GM12865 (cell line): Measurements from ENCODE around the gene NDUFB8.
"Not testable (repeated sequence)": the region's sequence is repeated elsewhere in the genome, so short reads cannot be mapped to it uniquely, and the experiment has no call there.

ENCODE experiments used
- DNase-seq: peaks from one replicate; pipeline ENCODE4 v3.0.0; 2010; ENCODE audit warnings: low read depth
- H3K4me3 ChIP-seq: 2 replicates; pipeline ENCODE4 v1.5.1; 2011; ENCODE audit warnings: mild to moderate bottlenecking, low read depth, low read length, control low read depth
- TF ChIP-seq, protein P1 (sequence below): IDR thresholded peaks from 2 replicates; pipeline ENCODE4 v1.5.1; 2011; ENCODE audit warnings: low read length, control low read depth, low read depth, inconsistent platforms; ENCODE audit not compliant: insufficient read depth; ENCODE audit errors: missing control alignments

NDUFB8 gene

DNA sequence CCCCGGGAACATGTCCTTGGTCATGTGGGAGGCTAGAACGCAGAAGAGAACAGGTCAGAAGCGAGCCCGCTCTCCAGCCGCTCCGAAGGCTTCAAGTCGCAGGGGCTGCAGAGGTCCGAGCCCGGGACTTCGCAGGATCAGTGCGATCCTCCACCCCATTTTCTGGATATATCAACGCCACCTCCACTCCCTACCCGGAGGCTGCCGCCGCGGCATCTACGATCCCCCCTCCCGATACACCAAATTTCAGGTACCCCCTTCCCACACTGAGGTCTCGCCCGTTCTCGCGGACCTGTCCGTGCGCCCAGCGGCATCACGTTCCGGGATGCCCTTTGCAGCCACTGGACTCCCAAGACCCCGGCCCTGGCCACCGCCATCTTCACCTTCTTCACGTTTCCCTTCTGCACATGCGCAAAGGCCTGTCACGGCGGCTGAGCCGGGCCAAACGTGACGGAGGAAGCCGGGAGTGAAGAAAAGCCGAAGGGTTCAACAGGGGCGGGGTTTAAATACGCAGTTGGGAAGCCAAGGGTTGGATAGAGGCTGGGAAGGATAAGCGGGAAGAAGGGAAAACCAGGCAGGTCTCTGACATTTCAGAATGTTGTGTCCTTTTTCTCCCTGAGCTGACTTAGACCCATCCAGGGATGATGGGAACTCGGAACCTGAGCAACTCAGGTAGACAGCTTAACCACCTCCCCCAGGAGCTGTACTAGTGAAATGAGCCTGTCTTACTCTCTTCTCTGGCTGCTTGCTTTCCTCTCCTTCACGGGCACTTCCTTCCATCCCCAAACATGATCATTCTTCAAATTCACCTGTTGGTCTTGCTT lies at the start of gene NDUFB8:
Gene NDUFB8, minus strand, starts transcription at position 397 of the 824 bp plus-strand sequence. Its CDS starts 20 bp downstream, at position 377.
- peak; percentile 89 for DNase-seq
- TF ChIP-seq, protein P1, sequence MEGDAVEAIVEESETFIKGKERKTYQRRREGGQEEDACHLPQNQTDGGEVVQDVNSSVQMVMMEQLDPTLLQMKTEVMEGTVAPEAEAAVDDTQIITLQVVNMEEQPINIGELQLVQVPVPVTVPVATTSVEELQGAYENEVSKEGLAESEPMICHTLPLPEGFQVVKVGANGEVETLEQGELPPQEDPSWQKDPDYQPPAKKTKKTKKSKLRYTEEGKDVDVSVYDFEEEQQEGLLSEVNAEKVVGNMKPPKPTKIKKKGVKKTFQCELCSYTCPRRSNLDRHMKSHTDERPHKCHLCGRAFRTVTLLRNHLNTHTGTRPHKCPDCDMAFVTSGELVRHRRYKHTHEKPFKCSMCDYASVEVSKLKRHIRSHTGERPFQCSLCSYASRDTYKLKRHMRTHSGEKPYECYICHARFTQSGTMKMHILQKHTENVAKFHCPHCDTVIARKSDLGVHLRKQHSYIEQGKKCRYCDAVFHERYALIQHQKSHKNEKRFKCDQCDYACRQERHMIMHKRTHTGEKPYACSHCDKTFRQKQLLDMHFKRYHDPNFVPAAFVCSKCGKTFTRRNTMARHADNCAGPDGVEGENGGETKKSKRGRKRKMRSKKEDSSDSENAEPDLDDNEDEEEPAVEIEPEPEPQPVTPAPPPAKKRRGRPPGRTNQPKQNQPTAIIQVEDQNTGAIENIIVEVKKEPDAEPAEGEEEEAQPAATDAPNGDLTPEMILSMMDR = no peak
- peak within 1 kb of the TSS; percentile 66 for H3K4me3 ChIP-seq

DNA sequence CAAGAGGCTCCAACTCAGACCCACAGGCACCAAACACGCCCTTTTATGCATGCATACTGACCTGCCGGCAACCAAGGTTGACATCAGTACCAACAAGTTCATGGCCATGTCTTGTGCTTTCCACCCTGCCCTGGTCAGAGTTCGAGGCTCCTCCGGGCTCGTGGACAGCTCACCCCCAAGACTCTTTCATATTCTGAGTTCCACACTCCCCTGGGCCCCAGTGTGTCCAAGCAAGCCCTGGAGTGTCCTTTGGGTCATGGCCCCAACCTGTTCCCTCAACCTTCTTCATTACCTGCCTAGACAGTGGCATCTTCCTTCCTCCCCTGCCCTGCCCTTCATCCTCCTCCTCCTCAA lies 46.6 kb upstream of the NDUFB8 start:
- no peak for DNase-seq
- H3K4me3 ChIP-seq = no peak overlapping the region
- TF ChIP-seq, protein P1 = no peak

DNA sequence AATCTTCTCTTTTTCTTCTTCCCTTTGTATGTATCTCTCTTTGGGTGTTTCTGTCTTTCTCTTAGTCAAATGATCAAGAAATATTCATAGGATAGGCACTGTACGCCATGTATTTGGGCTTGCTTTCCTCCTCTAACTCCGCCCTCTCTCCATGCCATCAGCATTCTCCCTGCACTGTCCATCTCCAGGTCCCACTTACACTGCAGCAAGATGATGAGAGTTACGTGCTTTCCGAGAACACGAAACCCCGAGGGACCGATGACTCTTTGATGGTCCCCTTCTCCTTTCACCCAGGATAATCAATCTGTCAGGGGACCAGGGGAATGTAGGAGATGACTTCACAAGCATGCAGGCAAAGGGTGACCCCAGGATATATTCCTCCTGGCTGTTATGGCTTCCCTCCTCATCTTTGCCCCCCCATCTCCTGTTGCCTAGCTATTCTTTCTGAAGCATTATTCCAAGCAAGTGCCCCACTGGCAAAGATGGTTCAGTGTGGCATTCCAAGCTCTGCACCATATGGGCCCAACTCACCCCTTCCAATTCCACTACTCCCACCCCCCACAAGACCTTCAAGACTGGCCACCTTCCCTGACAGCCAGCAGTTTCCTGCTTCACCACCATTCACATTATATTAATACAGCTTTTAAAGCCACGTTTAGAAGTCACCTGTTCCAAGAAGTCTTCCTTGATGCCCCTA lies 46.1 kb upstream of the NDUFB8 start:
- TF ChIP-seq, protein P1 = no peak
- H3K4me3 ChIP-seq = no peak overlapping the region
- no peak for DNase-seq

DNA sequence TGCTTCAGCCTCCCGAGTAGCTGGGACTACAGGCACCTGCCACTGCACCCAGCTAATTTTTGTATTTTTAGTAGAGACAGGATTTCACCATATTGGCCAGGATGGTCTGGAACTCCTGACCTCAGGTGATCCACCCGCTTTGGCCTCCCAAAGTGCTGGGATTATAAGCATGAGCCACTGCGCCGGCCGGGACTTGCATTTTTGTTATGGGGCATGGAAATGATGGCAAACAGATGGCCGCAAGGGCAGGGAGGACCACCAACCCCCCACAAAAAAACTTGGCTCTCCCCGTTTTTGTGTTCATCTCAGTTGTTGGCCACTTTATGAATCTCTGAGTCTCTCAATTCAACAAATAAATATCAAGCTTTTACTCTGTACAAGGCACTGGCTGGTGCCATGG lies 45.5 kb upstream of the NDUFB8 start:
- not testable (repeated sequence) for DNase-seq

DNA sequence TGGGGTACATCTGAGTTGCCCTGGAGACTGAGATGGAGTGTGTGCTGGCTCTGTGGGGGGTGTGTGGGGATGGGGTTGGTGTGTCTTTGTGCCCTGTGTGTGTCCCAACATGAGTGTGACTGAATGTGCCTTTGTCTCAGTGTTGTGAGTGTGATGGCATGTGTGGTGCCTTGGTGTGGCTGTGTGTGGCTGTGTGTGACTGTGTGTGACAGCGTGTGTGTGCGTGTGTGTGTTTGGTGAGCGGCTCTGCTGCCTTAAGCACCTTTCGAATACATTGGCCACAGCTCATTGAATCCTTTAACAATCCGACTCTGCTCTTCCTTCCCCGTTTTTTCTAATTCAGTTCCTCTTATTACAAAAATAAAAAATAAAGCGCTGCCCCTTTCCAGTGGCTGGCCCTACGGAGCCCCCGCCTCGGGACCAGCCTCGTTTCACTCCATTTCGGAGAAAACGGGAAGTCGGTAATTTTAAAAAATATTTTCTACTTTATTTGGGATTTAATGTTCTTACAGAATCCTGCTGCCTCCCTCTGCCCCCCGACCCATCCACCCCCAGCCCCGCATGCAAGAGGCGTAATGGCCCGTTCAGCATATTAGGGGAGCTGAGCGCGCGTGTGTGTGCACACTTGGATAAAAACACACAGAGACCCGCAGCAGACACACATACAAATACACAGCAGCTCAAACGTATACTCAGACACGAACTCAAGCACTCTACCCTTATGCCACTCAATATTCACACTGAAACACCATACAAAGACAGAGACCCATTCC lies 41.6 kb upstream of the NDUFB8 start:
- DNase-seq = no peak
- H3K4me3 ChIP-seq = no peak overlapping the region
- TF ChIP-seq, protein P1 = no peak

More for the DNA sequence above, 45.5 kb upstream of the NDUFB8 start:
- H3K4me3 ChIP-seq = not testable (repeated sequence)

DNA sequence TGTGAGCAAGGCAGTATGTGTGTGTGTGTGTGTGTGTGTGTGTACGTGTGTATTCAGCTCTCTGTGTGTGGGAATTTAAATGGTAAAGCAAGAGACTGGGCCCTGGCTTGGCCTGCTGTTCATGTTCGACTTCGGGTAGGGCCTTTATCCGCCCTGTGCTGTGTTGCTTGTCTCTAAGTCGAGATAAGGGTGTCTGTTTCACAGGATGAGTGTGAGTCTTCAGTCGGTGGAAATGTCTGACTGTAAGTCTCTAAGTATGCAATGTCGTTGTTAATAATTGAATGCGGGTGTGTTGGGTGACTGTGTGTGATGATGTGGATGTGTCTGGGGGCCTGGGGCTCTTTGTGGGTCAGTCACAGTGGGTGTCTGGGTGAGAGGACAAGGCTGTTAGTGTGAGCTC lies 40.8 kb upstream of the NDUFB8 start:
- no peak overlapping the region for H3K4me3 ChIP-seq
- TF ChIP-seq, protein P1 = no peak
- no peak for DNase-seq

DNA sequence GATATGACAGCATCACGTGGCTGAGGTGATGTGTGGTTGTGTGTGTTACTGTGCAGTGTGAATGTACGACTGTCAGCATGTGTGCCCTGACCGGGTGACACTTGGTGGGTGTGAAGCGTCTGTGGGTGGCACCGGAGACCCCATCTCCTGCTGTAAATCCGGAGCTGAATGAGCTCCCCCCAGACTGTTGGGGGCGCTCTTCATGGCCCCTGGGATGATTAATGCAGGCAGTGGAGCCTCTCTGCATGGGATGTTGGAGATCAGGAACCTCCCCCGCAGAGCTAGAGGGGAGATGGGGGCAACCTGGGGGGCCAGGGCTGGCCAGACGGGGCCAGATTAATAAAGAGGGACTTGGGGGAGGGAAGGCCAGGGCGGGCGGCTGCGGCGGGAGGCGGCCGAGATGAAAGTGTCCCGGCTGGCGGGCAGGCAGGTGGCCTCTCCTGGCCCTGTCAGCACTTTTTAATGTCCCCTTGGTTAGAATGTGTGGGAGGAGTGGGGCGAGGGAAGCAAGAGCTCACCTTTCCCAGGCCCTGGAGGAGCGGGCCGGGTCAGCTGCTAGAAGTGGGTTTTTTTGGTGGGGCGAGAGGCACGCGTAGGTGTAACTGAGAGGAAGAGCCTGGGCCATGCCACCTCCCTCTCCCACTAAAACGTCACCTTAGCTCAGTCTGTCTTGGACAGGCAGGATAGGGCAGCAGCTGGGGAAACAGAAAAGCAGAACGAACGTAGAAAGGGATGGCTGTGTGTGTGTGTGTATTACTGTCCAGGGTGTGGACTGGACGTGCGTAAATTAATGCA lies 40.2 kb upstream of the NDUFB8 start:
- H3K4me3 ChIP-seq = no peak overlapping the region
- DNase-seq = no peak
- TF ChIP-seq, protein P1 = no peak
